Peyer's patch (tissue), 4 donors: ENCODE results near the gene HOXD9.

ENCODE experiments used
- CTCF ChIP-seq, 6 experiments: fragments of 450-650 bp in 4 of 6; fragments of 200-600 bp in 2 of 6; sonication (generic) in 1 of 6; IDR thresholded peaks; one replicate each; pipeline ENCODE4 v1.5.1; 2017 to 2019; ENCODE audit warnings: antibody characterized with exemption in 6 of 6, mild to moderate bottlenecking in 3 of 6, moderate library complexity in 1 of 6
- POLR2A ChIP-seq, 2 donors: fragments of 450-650 bp; IDR thresholded peaks; one replicate each; pipeline ENCODE4 v1.5.1; 2017; ENCODE audit warnings: antibody characterized with exemption in 2 of 2, mild to moderate bottlenecking in 2 of 2, moderate library complexity in 2 of 2

GRCh38 chr2:176094349-176094748 is 28.2 kb upstream of the HOXD9 start:
- TF ChIP-seq CTCF (IDR thresholded peaks at IDR 0.05), result no peak
- TF ChIP-seq POLR2A (IDR thresholded peaks at IDR 0.05), result no peak
